GM21360 (cell line): ENCODE data around the gene JAG2.

ENCODE experiments used
- ATAC-seq: cut with Tn5 transposase; IDR thresholded peaks from one replicate; pipeline ENCODE4 v1.9.1; 2021; ENCODE audit warnings: mild to moderate bottlenecking, moderate library complexity; ENCODE audit not compliant: unreplicated experiment

Gene JAG2

GRCh38 chr14:105152794-105153241, 15.8 kb downstream of the JAG2 start:
- ATAC-seq, result no peak

DNA sequence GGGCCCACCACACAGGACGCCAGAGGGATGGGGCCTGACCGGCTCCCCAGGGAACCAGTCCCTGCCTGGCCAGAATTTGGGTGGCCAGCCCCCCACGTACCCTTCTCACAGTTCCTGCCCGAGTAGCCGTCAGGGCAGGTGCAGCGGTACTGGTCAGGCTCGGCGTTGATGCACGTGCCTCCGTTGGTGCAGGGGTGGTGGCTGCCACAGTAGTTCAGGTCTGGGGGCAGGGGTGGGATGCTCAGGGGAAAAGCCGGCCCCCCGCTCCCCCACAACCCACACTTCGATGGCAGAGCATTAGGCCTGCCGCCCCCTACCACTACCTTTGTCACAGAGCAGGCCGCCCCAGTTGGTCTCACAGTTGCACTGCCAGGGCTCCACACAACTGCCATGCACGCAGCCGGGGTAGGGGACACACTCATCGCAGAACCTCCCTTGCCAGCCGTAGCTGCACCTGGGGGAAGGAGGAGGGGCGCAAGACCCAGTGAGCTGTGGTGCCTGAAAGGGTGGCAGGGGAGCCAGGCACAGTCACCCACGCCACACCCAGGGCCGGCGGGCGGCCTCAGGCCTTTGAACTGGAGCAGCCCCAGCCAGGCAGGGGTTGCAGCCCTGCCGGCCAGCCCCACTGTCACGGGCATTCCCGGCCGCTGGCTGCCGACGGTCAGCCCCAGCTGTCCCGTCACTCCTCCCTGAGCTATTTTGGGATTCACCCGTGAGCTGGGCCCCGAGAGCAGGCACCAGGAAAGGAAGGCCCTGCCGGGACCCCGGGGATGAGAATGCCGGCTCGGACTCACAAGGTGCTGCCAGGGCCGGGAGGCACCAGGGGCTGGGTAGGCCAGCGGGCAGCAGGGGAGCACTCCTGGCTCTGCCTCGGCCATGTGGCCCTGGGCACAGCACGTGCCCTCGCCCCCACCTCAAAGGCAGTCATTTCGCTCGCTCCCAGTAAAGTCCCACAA, 16.5 kb downstream of the JAG2 start:
- no peak for ATAC-seq

DNA sequence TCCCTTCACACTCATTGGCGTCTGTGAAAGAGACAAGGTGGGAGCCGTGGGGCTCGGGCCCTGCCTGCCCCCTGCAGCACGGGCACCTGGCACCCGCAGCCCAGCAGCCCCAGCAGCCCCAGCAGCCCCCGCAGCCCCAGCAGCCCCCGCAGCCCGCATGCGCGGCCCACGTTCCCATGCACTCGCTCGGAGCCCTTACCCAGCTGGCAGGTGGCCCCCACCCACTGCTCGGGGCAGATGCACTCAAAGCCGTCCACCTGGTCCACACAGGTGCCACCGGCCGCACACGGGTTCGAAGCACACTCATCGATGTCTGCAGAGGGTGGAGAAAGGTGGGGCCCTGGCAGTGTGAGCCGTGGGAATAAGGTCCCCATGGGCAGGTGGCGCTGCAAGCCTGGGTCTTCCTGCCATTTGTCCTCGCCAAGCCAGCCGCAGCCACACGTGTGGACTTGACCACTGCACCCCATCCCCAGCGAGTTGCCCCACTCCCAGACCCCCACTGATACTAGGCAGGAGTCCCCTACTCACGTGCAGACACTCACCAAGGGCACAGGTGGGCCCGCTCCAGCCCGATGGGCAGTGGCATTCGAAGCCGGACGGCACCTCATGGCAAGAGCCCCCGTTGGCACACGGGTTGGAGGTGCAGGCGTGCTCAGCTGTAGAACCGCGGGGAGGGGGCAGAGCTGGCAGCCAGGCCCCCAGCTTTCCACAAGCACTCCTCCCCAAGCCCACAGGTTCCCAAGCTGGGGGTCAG, 17.3 kb downstream of the JAG2 start:
- no peak for ATAC-seq

GRCh38 chr14:105150368-105151083, 18.1 kb downstream of the JAG2 start:
- ATAC-seq, result no peak

GRCh38 chr14:105150026-105150367, 18.6 kb downstream of the JAG2 start:
- ATAC-seq, result no peak

- ATAC-seq, result no peak
Measured at GRCh38 chr14:105149146-105149781, 19.3 kb downstream of the JAG2 start.

- ATAC-seq, result no peak
Measured at GRCh38 chr14:105148604-105149145, 19.9 kb downstream of the JAG2 start.

GRCh38 chr14:105147671-105148603, 20.6 kb downstream of the JAG2 start:
- ATAC-seq, result no peak

- ATAC-seq, result no peak
Measured at GRCh38 chr14:105146976-105147635, 21.5 kb downstream of the JAG2 start.

DNA sequence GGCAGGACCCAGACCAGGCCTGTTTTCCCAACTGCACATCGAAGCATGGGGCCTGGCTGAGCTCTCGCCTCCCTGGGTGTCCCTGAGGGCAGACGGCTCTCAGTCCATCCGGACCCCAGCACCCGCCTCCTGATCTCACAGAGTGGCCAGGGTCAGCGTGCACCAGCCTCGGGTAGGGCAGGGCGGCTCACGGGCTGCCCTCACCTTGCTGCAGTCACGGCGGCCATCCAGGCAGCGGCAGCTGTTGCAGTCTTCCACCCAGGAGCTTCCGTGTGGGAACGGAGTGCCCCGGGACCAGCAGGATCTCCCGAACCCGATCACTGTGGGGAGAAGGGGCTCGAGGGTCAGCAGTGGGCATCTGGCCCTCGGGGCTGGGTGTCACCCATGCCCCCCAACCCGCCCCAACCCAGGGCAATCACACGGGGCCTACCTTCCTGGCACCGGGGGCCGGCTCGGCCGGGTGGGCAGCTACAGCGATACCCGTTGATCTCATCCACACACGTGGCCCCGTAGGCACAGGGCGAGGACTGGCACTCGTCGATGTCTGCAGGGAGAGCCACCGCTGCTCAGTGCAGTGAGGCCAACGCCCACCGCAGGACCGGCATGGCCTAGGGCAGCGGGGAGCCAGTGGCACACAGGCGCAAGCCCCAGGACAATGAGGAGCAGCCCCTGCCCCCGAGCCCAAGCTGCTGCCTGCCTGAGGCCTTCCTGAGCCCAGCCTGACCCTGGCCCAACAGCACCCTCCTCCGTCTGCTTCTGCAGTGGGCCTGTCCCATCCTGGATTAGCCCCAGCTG, 22.2 kb downstream of the JAG2 start:
- no peak for ATAC-seq

DNA sequence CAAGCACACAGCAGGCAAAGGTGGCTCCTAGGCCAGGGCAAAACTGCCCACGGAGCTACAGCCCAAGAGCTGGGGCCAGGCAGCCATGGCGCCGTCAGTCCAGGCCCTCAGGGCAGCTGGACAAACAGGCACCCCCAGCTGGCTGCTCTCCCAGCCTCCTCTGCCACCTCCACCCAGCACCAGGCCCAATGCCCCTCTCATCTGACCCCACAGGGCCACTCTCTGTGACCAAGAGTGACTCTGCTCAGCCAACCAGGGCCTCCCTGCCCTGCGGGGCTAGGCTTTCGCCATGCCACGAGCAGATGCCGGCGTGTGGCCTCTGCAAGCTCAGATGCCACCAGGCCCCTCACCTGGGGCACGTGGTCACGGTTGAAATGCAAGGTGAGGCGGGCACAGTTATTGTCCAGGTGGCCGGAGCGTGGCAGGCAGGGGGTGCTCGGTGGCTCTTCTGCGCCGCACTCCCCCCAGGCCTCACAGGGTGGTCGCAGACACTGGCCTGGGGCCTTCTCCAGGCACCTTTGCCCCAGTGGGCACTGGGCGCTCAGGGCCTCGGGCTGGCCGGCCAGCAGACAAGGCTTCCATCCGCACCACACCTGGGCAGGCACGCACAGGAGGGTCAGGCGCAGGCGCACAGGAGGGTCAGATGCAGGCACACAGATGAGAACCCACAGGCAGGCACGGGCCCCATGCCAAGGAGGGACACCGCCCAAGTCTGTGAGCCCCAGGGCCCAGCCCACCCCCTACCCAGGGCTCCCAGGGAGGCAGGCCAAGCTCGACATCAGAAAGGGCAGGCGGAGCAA, 23.0 kb downstream of the JAG2 start:
- no peak for ATAC-seq

DNA sequence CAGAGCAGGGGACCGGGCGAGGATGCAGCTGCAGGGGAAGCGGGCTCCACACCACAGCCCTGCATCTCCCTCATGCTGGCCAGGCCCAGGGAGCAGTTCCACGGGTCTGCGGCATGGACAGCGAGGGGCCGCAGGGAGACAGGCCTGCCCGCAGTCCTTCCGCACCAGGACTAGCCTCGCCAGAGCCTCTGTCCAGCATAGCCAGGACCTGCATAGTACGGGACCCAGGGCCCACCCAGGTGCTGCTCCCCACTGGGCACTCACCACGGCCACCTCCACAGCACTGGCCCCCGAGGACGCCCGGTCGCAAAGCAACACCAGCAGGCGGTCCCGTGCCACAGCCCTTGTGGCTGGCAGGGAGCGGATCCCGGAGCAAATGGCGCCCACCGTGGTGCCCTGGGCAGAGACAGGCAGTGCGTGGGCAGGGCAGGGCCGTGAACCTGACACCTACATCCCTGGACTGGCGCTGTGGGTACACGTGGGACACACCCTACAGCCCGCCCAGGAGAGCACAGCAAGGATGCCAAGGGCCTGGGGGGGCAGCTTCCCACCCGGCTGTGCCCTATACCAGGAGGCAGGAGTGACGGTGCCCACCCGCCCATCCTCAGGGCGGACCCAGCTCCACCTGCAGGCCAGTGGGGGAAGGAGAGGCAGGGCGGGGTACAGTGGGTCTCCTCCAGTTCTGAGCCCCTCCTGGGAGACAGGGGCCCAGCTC, 23.8 kb downstream of the JAG2 start:
- ATAC-seq, result no peak

DNA sequence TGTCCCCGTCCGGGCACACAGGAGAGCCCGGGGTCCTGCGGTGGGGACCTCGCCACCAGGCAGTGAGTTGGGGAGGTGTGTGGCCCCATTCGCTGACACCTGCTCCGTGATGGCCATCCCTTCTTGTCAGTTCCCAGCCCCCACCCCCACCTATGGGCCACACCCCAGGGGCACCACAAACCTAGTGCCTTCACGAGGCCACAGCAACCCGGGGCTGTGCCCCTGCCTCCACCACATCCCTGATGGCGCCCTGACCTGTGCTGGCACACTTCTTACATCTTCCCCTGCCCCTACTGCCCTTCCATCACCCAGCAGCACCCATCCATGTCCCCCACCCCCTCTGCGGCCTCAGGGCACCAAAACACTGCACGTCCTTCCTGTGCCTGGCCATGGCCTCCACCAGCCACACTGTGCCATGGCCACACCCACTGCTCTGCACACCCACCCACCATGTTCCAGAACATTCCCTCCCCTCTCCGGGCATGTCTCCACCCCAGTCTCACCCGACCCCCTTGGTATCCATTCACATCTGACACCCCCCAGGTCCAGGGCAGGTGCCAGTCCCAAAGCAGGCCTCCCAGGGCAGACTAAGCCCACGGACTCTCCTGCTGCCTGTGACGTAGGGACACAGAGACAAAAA, 24.4 kb downstream of the JAG2 start:
- ATAC-seq, result no peak

DNA sequence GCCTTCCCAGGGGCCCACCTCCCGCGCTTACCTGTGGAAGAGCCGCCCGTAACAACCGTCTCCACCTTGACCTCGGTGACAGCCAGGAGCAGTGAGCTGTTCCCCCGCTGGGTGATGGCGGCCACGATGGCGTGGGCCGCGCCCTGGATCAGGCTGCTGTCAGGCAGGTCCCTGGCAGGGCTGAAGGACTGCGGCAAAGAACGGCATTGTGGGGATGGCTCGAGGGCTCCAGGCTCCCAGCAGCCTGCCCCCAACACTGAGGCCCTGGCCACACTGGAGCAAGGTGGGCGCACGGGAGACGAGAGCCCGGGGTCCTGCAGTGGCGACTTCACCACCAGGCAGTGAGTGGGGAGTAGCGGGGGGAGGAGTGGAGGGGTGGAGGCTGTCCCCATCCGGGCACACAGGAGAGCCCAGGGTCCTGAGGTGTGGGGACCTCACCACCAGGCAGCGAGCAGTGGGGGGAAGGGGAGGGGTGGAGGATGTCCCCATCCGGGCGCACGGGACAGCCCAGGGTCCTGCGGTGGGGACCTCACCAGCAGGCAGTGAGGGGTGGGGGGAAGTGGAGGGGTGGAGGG, 25.0 kb downstream of the JAG2 start:
- no peak for ATAC-seq

GRCh38 chr14:105142651-105143450, 25.7 kb downstream of the JAG2 start:
- ATAC-seq, result no peak
